HCT116 (cell line): ENCODE measurements around the gene TASP1.
"Not testable (repeated sequence)": the region's sequence is repeated elsewhere in the genome, so short reads cannot be mapped to it uniquely, and the experiment has no call there.

Experiments used
- EGR1 ChIP-seq: IDR thresholded peaks from 2 replicates; pipeline ENCODE4 v1.6.1; 2012; ENCODE audit warnings: low read depth
- EZH2 ChIP-seq: fragments of 200-600 bp; sonication (generic); IDR thresholded peaks from 2 replicates; pipeline ENCODE4 v1.6.1; 2017; ENCODE audit warnings: antibody characterized with exemption, mixed run types
- FOSL1 ChIP-seq: IDR thresholded peaks from 2 replicates; pipeline ENCODE4 v1.6.1; 2012; ENCODE audit warnings: low read depth
- POLR2A ChIP-seq: IDR thresholded peaks from 2 replicates; pipeline ENCODE4 v1.7.0; 2011; ENCODE audit warnings: borderline replicate concordance; ENCODE audit not compliant: insufficient read depth, insufficient read length; ENCODE audit errors: extremely low read depth
- POLR2AphosphoS5 ChIP-seq: IDR thresholded peaks from 2 replicates; pipeline ENCODE4 v1.6.1; 2011; ENCODE audit warnings: mild to moderate bottlenecking, low read depth, low read length, moderate library complexity
- SRF ChIP-seq: IDR thresholded peaks from 2 replicates; pipeline ENCODE4 v1.6.1; 2012; ENCODE audit warnings: low read depth
- TF ChIP-seq, protein P1 (sequence below), 3 experiments: fragments of 200-600 bp in 1 of 3; sonication (generic) in 1 of 3; IDR thresholded peaks in 2 of 3; conservative IDR thresholded peaks in 1 of 3; 2 replicates each; pipeline ENCODE4 v1.5.1; 2012 to 2017; ENCODE audit warnings: low read depth in 2 of 3, low read length in 2 of 3, antibody characterized with exemption in 1 of 3, borderline replicate concordance in 1 of 3, control low read depth in 1 of 3, mild to moderate bottlenecking in 1 of 3, mixed read lengths in 1 of 3, mixed run types in 1 of 3, moderate library complexity in 1 of 3; ENCODE audit not compliant: insufficient read depth in 1 of 3
- TF ChIP-seq, protein P2 (sequence below): IDR thresholded peaks from 2 replicates; pipeline ENCODE4 v1.6.1; 2012
- TF ChIP-seq, protein P3 (sequence below): IDR thresholded peaks from 2 replicates; pipeline ENCODE4 v1.6.1; 2012; ENCODE audit warnings: low read depth
- TF ChIP-seq, protein P4 (sequence below): IDR thresholded peaks from 2 replicates; pipeline ENCODE4 v1.6.1; 2011; ENCODE audit warnings: mild to moderate bottlenecking, low read length, moderate library complexity; ENCODE audit not compliant: insufficient replicate concordance; ENCODE audit errors: extremely low read depth

DNA sequence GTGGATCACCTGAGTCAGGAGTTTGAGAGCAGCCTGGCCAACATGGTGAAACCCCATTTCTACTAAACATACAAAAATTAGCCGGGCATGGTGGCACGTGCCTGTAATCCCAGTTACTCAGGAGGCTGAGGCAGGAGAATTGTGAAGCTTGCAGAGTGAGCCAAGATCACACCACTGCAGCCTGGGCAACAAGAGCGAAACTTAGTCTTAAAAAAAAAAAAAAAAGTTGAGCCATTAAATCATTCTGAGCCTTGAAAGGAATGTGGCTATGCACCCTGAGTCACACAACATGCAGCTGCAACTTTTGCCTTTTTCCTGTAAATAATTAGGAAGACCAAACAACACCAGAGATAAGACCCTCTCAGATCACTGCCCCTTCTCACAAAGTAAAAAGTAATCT lies 11.2 kb downstream of the TASP1 start:
- TF ChIP-seq, protein P1, sequence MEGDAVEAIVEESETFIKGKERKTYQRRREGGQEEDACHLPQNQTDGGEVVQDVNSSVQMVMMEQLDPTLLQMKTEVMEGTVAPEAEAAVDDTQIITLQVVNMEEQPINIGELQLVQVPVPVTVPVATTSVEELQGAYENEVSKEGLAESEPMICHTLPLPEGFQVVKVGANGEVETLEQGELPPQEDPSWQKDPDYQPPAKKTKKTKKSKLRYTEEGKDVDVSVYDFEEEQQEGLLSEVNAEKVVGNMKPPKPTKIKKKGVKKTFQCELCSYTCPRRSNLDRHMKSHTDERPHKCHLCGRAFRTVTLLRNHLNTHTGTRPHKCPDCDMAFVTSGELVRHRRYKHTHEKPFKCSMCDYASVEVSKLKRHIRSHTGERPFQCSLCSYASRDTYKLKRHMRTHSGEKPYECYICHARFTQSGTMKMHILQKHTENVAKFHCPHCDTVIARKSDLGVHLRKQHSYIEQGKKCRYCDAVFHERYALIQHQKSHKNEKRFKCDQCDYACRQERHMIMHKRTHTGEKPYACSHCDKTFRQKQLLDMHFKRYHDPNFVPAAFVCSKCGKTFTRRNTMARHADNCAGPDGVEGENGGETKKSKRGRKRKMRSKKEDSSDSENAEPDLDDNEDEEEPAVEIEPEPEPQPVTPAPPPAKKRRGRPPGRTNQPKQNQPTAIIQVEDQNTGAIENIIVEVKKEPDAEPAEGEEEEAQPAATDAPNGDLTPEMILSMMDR (IDR thresholded peaks at IDR 0.05 in 2 of 3, conservative IDR thresholded peaks at IDR 0.05 in 1 of 3; ENCODE audit: borderline replicate concordance in 1 of 3, insufficient read depth in 1 of 3, low read depth in 2 of 3, low read length in 2 of 3) = not testable (repeated sequence)
- TF ChIP-seq, protein P2, sequence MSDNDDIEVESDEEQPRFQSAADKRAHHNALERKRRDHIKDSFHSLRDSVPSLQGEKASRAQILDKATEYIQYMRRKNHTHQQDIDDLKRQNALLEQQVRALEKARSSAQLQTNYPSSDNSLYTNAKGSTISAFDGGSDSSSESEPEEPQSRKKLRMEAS = not testable (repeated sequence)
- TF ChIP-seq POLR2AphosphoS5, SRF, EZH2, POLR2A, FOSL1, EGR1: not testable (repeated sequence)
- TF ChIP-seq, protein P3, sequence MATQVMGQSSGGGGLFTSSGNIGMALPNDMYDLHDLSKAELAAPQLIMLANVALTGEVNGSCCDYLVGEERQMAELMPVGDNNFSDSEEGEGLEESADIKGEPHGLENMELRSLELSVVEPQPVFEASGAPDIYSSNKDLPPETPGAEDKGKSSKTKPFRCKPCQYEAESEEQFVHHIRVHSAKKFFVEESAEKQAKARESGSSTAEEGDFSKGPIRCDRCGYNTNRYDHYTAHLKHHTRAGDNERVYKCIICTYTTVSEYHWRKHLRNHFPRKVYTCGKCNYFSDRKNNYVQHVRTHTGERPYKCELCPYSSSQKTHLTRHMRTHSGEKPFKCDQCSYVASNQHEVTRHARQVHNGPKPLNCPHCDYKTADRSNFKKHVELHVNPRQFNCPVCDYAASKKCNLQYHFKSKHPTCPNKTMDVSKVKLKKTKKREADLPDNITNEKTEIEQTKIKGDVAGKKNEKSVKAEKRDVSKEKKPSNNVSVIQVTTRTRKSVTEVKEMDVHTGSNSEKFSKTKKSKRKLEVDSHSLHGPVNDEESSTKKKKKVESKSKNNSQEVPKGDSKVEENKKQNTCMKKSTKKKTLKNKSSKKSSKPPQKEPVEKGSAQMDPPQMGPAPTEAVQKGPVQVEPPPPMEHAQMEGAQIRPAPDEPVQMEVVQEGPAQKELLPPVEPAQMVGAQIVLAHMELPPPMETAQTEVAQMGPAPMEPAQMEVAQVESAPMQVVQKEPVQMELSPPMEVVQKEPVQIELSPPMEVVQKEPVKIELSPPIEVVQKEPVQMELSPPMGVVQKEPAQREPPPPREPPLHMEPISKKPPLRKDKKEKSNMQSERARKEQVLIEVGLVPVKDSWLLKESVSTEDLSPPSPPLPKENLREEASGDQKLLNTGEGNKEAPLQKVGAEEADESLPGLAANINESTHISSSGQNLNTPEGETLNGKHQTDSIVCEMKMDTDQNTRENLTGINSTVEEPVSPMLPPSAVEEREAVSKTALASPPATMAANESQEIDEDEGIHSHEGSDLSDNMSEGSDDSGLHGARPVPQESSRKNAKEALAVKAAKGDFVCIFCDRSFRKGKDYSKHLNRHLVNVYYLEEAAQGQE = not testable (repeated sequence)
- TF ChIP-seq, protein P4, sequence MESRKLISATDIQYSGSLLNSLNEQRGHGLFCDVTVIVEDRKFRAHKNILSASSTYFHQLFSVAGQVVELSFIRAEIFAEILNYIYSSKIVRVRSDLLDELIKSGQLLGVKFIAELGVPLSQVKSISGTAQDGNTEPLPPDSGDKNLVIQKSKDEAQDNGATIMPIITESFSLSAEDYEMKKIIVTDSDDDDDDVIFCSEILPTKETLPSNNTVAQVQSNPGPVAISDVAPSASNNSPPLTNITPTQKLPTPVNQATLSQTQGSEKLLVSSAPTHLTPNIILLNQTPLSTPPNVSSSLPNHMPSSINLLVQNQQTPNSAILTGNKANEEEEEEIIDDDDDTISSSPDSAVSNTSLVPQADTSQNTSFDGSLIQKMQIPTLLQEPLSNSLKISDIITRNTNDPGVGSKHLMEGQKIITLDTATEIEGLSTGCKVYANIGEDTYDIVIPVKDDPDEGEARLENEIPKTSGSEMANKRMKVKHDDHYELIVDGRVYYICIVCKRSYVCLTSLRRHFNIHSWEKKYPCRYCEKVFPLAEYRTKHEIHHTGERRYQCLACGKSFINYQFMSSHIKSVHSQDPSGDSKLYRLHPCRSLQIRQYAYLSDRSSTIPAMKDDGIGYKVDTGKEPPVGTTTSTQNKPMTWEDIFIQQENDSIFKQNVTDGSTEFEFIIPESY = not testable (repeated sequence)
